ENCODE results near the gene THOC6.

DNA sequence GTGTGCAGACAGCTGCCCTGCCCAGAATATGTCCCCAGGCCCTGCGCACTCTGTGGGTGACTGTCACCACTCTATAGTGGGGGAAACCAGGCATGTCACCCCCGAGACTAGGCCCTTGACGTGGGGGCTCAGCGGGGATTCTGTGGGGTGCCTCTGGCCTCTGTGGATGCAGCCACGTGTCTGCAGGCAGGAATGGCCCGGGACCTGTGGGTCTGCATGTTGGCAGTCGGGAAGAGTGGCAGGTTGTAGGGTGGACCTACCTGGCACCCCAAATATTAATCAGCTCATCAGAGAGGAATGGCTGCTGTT, 42.6 kb downstream of the THOC6 start:
- TF ChIP-seq, protein P1, sequence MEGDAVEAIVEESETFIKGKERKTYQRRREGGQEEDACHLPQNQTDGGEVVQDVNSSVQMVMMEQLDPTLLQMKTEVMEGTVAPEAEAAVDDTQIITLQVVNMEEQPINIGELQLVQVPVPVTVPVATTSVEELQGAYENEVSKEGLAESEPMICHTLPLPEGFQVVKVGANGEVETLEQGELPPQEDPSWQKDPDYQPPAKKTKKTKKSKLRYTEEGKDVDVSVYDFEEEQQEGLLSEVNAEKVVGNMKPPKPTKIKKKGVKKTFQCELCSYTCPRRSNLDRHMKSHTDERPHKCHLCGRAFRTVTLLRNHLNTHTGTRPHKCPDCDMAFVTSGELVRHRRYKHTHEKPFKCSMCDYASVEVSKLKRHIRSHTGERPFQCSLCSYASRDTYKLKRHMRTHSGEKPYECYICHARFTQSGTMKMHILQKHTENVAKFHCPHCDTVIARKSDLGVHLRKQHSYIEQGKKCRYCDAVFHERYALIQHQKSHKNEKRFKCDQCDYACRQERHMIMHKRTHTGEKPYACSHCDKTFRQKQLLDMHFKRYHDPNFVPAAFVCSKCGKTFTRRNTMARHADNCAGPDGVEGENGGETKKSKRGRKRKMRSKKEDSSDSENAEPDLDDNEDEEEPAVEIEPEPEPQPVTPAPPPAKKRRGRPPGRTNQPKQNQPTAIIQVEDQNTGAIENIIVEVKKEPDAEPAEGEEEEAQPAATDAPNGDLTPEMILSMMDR (IDR thresholded peaks at IDR 0.05), result no peak
- no peak for TF ChIP-seq POLR2A (IDR thresholded peaks at IDR 0.05)
